ENCODE data around the gene PCP2. TPM values are rescaled to one million over a fixed set of nuclear protein-coding genes. Genes with fewer than 3 reads are reported as not detected.

PCP2 gene
- total RNA-seq, 1 experiment from 2014 or later, result not detected

DNA sequence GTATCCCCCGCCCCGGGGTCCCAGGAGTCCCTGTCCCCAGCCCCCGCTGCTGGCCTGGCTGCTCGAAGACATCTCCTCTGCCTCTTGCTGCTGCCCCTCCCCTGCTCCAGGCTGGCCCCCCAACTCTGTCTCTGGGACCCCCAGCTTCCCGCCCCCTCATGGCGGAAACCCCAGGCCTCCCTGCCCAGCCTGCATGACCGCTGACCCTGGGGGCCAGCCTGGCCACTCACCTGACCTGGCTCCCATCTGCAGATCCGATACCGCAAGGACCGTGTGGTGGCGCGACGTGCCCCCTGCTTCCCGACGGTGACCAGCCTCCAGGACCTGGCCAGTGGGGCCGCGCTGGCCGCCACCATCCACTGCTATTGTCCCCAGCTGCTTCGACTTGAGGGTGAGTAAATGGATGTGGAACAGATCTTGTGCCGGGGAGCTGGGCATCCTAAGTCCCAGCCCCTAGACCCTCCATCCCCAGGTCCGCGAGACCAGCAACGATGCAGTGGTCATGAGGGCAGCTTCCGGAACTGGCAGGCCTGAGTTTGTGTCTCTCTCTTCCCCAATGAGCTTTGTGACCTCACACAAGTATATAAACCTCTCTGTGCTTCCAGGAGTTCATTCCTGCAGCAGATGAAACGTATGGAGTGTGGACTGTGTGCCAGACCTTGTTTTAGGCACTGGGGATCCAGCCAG, 25.5 kb downstream of the PCP2 start:
- no peak overlapping the region for H3K4me3 ChIP-seq

GRCh38 chr19:7607212-7607873, 26.2 kb downstream of the PCP2 start:
- Histone ChIP-seq H3K36me3 (no peaks in the 10 kb centered on the region), H3K4me1 (no peaks in the 10 kb centered on the region), H3K4me3 (no peak overlapping the region), H3K27me3 (no peaks in the 10 kb centered on the region), H3K9me3 (replicated peaks) (no peaks in the 10 kb centered on the region), H3K27ac (no peak overlapping the region)
- no peak for DNase-seq

More for the DNA sequence above, 25.5 kb downstream of the PCP2 start:
- H3K27me3 ChIP-seq, result no peaks in the 10 kb centered on the region
- H3K36me3 ChIP-seq, result no peaks in the 10 kb centered on the region
- no peaks in the 10 kb centered on the region for H3K4me1 ChIP-seq
- H3K27ac ChIP-seq, result no peak overlapping the region
- no peak for DNase-seq
- H3K9me3 ChIP-seq (replicated peaks), result no peaks in the 10 kb centered on the region

DNA sequence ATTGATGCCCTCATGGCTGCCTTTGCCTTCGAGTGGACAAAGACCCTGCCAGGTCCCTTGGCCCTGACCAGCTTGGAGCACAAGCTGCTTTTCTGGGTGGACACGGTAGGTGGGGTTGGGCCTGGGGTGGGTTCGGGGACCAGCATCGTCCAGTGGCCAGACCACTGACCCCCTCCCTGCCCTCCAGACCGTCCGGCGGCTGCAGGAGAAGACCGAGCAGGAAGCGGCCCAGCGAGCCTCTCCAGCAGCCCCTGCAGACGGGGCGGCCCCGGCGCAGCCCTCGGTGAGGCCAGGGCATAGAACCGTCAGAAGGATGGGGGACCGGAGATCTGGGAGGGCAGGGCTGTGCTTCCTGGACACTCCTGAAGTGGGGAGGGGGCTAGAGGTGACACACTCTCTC, 27.2 kb downstream of the PCP2 start:
- H3K27ac ChIP-seq, result no peak overlapping the region
- no peaks in the 10 kb centered on the region for H3K36me3 ChIP-seq
- no peaks in the 10 kb centered on the region for H3K9me3 ChIP-seq (replicated peaks)
- H3K4me3 ChIP-seq, result no peak overlapping the region
- no peaks in the 10 kb centered on the region for H3K4me1 ChIP-seq
- no peak for DNase-seq
- no peaks in the 10 kb centered on the region for H3K27me3 ChIP-seq

GRCh38 chr19:7605490-7606222, 27.9 kb downstream of the PCP2 start:
- H3K27me3 ChIP-seq, result no peaks in the 10 kb centered on the region
- H3K27ac ChIP-seq, result no peak overlapping the region
- no peak overlapping the region for H3K4me3 ChIP-seq
- no peaks in the 10 kb centered on the region for H3K36me3 ChIP-seq
- H3K4me1 ChIP-seq, result no peaks in the 10 kb centered on the region
- DNase-seq, result peak; percentile 27 to 49
- H3K9me3 ChIP-seq (replicated peaks), result no peaks in the 10 kb centered on the region

- H3K4me1 ChIP-seq, result no peaks in the 10 kb centered on the region
- H3K27ac ChIP-seq, result no peak overlapping the region
- H3K36me3 ChIP-seq, result no peaks in the 10 kb centered on the region
- H3K9me3 ChIP-seq (replicated peaks), result no peaks in the 10 kb centered on the region
- no peak overlapping the region for H3K4me3 ChIP-seq
- DNase-seq, result no peak
- no peaks in the 10 kb centered on the region for H3K27me3 ChIP-seq
These were observed 29.6 kb downstream of the PCP2 start for GRCh38 chr19:7603919-7604318.

GRCh38 chr19:7602935-7603497, 30.5 kb downstream of the PCP2 start:
- Histone ChIP-seq H3K36me3 (no peaks in the 10 kb centered on the region), H3K9me3 (replicated peaks) (no peaks in the 10 kb centered on the region), H3K4me1 (no peaks in the 10 kb centered on the region)

DNA sequence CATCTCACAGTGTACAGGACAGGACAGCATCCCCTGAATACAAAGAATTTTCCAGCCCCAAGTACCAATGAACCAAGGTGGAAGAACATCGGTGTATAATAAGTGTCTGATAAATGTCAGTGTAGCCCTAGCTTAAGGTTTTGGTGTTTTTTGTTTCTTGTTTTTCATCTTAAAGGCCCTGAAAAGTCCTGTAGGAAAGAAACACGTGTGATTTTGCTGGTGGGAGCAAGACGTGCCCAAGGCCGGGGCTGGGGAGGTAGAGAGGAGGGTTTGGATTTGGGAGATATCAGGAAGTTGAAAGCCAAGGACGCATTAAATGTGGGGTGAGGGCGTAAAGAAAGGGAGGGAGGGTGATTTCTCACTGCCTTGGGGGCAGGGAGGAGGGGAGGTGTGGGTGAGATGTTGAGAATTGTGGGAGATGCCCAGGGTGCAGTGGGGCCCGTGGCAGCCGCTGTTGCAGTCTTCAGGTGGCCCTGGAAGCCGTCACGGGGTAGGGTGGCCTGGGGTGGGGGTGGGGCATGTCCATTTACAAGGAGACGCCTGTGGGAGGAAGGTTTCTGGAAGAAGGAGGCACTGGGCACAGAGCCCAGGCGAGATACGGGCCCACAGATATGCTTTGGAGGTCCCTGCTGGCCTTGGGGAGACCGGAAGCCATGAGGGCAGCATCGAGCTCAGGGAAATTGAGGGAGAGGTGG, 31.1 kb downstream of the PCP2 start:
- no peak overlapping the region for H3K27ac ChIP-seq

More at GRCh38 chr19:7602935-7603497, 30.5 kb downstream of the PCP2 start:
- Histone ChIP-seq H3K27ac (no peak overlapping the region), H3K4me3 (no peak overlapping the region), H3K27me3 (no peaks in the 10 kb centered on the region)
- DNase-seq, result no peak

DNA sequence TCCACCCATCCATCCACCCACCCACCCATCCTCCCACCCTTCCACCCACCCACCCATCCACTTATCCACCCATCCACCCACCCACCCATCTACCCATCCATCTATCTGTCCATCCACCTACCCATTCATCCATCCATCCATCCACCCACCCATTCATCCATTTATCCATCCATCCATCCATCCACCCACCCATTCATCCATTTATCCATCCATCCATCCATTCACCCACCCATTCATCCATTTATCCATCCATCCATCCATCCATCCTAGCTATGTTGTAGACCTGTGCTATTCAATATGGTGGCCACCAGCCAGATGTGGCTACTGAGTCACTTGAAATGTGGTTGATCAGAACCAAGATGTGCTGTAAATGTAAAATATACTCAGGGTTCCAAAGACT, 32.8 kb downstream of the PCP2 start:
- no peak overlapping the region for H3K4me3 ChIP-seq
- H3K4me1 ChIP-seq, result no peaks in the 10 kb centered on the region
- H3K27me3 ChIP-seq, result no peaks in the 10 kb centered on the region
- H3K9me3 ChIP-seq (replicated peaks), result no peaks in the 10 kb centered on the region
- H3K27ac ChIP-seq, result no peak overlapping the region
- no peak for DNase-seq
- no peaks in the 10 kb centered on the region for H3K36me3 ChIP-seq

More for the DNA sequence above, 31.1 kb downstream of the PCP2 start:
- H3K27me3 ChIP-seq, result no peaks in the 10 kb centered on the region
- DNase-seq, result no peak
- H3K9me3 ChIP-seq (replicated peaks), result no peaks in the 10 kb centered on the region
- no peaks in the 10 kb centered on the region for H3K4me1 ChIP-seq
- H3K4me3 ChIP-seq, result no peak overlapping the region
- H3K36me3 ChIP-seq, result no peaks in the 10 kb centered on the region

GRCh38 chr19:7598180-7598579, 35.3 kb downstream of the PCP2 start:
- 0 out of 2 replicates have a peak, but pooled peaks cover 5% of the 10 kb centered on the region for H3K27me3 ChIP-seq
- no peak overlapping the region for H3K27ac ChIP-seq
- H3K9me3 ChIP-seq (replicated peaks), result no peaks in the 10 kb centered on the region
- H3K4me1 ChIP-seq, result no peaks in the 10 kb centered on the region
- H3K4me3 ChIP-seq, result no peak overlapping the region
- no peaks in the 10 kb centered on the region for H3K36me3 ChIP-seq
- DNase-seq, result no peak

DNA sequence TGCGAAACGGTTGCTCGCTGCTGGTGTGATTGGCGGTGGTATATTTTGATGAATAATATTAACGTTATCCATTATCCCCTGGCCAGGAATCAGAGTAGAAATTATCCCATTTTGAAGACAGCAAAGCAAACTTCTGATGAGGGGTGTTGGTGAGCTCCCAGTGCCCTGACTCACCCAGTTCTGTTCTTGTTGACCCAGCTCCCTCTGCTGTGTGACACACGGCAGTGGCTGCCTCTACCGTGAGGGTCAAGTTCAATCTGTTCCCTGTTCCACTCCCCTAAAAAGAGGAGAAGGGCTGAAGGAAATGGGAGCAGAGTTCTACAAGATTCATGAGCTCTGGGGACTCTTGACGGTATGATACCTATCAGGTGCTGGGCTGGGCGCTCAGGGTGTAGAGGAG, 35.8 kb downstream of the PCP2 start:
- Histone ChIP-seq H3K9me3 (replicated peaks) (no peaks in the 10 kb centered on the region), H3K4me3 (no peak overlapping the region), H3K36me3 (no peaks in the 10 kb centered on the region), H3K4me1 (no peaks in the 10 kb centered on the region), H3K27me3 (0 out of 2 replicates have a peak, but pooled peaks cover 5% of the 10 kb centered on the region), H3K27ac (no peak overlapping the region)
- DNase-seq, result no peak

DNA sequence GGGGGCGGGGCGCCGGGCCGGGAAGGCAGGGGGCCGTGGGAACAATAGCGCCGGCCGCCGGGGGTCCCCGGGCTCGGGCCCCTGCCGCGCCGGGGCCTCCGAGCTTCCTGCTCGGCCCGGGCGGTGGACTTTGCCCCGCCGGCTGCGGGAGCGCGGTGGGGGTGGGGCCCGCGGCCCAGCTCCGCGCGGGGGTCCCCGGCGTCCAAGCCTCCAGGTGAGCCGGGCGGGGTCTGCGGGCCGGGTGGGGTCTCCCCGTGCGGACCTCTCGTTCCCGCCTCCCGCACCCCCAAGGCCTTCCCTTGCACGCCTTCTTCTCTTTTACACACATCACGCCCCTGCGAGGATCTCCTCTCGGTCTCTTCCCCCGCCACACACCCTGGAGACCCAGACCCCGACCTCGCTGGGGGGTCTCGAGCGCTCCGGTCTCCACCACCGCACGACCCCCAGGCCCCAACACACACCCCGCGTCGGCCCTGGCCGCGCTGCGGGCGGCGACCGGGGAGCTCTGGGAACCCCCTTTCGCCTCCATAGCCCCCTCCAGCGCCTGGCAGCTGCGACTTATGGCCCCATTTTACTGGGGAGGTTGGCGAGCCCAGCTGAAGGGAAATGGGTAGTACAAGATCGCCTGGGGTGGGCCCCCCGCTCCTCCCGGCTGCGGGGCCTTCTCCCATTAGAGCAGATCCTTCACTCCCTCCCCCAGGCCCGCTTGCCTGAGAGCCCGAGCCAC, 37.1 kb downstream of the PCP2 start:
- Histone ChIP-seq H3K27me3 (0 out of 2 replicates have a peak, but pooled peaks cover 5% of the 10 kb centered on the region), H3K36me3 (no peaks in the 10 kb centered on the region), H3K4me1 (no peaks in the 10 kb centered on the region), H3K9me3 (replicated peaks) (no peaks in the 10 kb centered on the region), H3K4me3 (no peak overlapping the region), H3K27ac (no peak overlapping the region)
- no peak for DNase-seq

- Histone ChIP-seq H3K9me3 (replicated peaks) (no peaks in the 10 kb centered on the region), H3K36me3 (no peaks in the 10 kb centered on the region), H3K4me1 (no peaks in the 10 kb centered on the region), H3K27me3 (0 out of 2 replicates have a peak, but pooled peaks cover 5% of the 10 kb centered on the region), H3K4me3 (no peak within 1 kb of the TSS), H3K27ac (no peak within 1 kb of the TSS)
- DNase-seq, result peak; percentile 26 to 40
These were observed 37.9 kb downstream of the PCP2 start, which contains the start of gene CAMSAP3 for GRCh38 chr19:7595466-7596133. TSS of gene CAMSAP3 (plus strand) at chr19:7595863. CDS start at chr19:7596003, 140 bp downstream.

GRCh38 chr19:7590256-7590655, 43.3 kb downstream of the PCP2 start:
- Histone ChIP-seq H3K9me3 (replicated peaks) (no peaks in the 10 kb centered on the region), H3K27ac (no peak overlapping the region), H3K36me3 (no peaks in the 10 kb centered on the region), H3K4me1 (no peaks in the 10 kb centered on the region), H3K27me3 (0 out of 2 replicates have a peak, but pooled peaks cover 3% of the 10 kb centered on the region), H3K4me3 (no peak overlapping the region)
- DNase-seq, result no peak

All from SJCRH30 (cell line).